Lung (tissue), 12 donors: ENCODE data around the gene IL1F10. TPM values are rescaled to one million over a fixed set of nuclear protein-coding genes. Genes with fewer than 3 reads are reported as not detected.

Source experiments
- ATAC-seq: fragments of 200-7000 bp; cut with Tn5 transposase; one replicate; pipeline ENCODE4 v1.9.1; 2020; ENCODE audit warnings: moderate number of reproducible peaks; ENCODE audit not compliant: insufficient read depth, low FRiP score
- DNase-seq, 3 donors: peaks; one replicate each; pipeline ENCODE4 v3.0.0-alpha.2; 2013 to 2017
- H3K27ac ChIP-seq, 2 donors: one replicate each; pipeline ENCODE4 v1.5.1; 2013; ENCODE audit warnings: mild to moderate bottlenecking in 2 of 2, moderate library complexity in 2 of 2, control low read depth in 1 of 2, inconsistent platforms in 1 of 2, low read depth in 1 of 2, low read length in 1 of 2
- H3K27me3 ChIP-seq, 3 donors: one replicate each; pipeline ENCODE4 v1.5.1; 2013; ENCODE audit warnings: low read length in 2 of 3; ENCODE audit not compliant: control insufficient read depth in 3 of 3, insufficient read depth in 3 of 3
- H3K36me3 ChIP-seq, 4 donors: one replicate each; pipeline ENCODE4 v1.5.1; 2013; ENCODE audit warnings: low read length in 4 of 4, mild to moderate bottlenecking in 1 of 4, moderate library complexity in 1 of 4; ENCODE audit not compliant: control insufficient read depth in 4 of 4, insufficient read depth in 4 of 4
- H3K4me1 ChIP-seq, 5 donors: one replicate each; pipeline ENCODE4 v1.5.1; 2013; ENCODE audit warnings: low read length in 5 of 5, mild to moderate bottlenecking in 2 of 5, moderate library complexity in 1 of 5; ENCODE audit not compliant: control insufficient read depth in 5 of 5, insufficient read depth in 5 of 5
- H3K4me3 ChIP-seq: one replicate; pipeline ENCODE4 v1.5.1; 2013; ENCODE audit warnings: mild to moderate bottlenecking, control low read depth, moderate library complexity
- H3K9ac ChIP-seq, 2 donors: one replicate each; pipeline ENCODE4 v1.5.1; 2013; ENCODE audit warnings: low read length in 2 of 2, control low read depth in 1 of 2; ENCODE audit not compliant: insufficient read depth in 1 of 2
- H3K9me3 ChIP-seq, 4 donors: one replicate each; pipeline ENCODE4 v1.5.1; 2013; ENCODE audit warnings: low read length in 3 of 4, mild to moderate bottlenecking in 1 of 4, moderate library complexity in 1 of 4; ENCODE audit not compliant: control insufficient read depth in 4 of 4, insufficient read depth in 3 of 4
- WGBS, 2 donors: extraction: QIAGEN DNeasy Blood & Tissue Kit; methylation state at CpG; one replicate each; pipeline ENCODE4 v1.1.7; 2013; 5-methylcytosine and 5-hydroxymethylcytosine counted together
- polyA plus RNA-seq, 2 donors: library from polyadenylated mRNA; stranded (reverse); fragments of 200-250 nt; gene quantifications; one replicate each; pipeline ENCODE4 v1.2.1, GENCODE V29; 2013
- total RNA-seq, 2 donors: library from RNA; depleted of rRNA in 1 of 2; stranded (reverse); fragments of >200 nt in 1 of 2; gene quantifications; one replicate each; pipeline ENCODE4 v1.2.1, GENCODE V29; 2014 to 2021
- TF ChIP-seq, protein P1 (sequence below): IDR thresholded peaks from 2 replicates; pipeline ENCODE4 v1.5.1; 2012; ENCODE audit warnings: mild to moderate bottlenecking; ENCODE audit errors: control extremely low read depth, extremely low read depth
- donor health status: control.
- donor health status: control.
- donor health status: Bipolar disorder and iron deficiency.
- donor health status: healthy.
- donor health status: DM: yes; HTN: yes; CAD: no.

IL1F10 gene
- total and polyA plus RNA-seq, 4 donors: not detected

DNA sequence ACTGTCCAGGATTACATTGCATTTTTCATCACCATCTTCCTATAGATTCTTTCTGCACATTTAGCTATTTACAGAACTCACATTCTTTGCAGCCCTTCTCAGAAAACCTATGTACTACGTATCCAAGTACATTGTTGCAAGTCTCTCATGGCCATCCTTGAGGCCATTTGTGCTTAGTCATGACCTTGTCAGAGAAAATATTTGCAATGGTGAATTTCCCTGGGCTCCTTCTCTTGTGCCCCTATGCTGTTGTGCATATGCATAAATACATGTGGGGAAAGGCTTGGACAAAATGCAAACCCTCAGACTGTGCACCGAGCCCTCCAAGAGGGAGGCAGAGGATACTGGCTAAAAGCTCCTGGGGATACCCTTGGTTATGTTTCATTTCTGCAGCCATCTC, 43.0 kb upstream of the IL1F10 start:
- ATAC-seq: no peak
- no peak for DNase-seq
- TF ChIP-seq, protein P1, sequence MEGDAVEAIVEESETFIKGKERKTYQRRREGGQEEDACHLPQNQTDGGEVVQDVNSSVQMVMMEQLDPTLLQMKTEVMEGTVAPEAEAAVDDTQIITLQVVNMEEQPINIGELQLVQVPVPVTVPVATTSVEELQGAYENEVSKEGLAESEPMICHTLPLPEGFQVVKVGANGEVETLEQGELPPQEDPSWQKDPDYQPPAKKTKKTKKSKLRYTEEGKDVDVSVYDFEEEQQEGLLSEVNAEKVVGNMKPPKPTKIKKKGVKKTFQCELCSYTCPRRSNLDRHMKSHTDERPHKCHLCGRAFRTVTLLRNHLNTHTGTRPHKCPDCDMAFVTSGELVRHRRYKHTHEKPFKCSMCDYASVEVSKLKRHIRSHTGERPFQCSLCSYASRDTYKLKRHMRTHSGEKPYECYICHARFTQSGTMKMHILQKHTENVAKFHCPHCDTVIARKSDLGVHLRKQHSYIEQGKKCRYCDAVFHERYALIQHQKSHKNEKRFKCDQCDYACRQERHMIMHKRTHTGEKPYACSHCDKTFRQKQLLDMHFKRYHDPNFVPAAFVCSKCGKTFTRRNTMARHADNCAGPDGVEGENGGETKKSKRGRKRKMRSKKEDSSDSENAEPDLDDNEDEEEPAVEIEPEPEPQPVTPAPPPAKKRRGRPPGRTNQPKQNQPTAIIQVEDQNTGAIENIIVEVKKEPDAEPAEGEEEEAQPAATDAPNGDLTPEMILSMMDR: no peak
- Histone ChIP-seq H3K36me3 (no peaks in the 10 kb centered on the region), H3K27me3 (peaks cover 0 to 6% (median 3%) of the 10 kb centered on the region in 3 donors), H3K27ac (no peak overlapping the region), H3K9ac (no peak overlapping the region), H3K9me3 (peaks cover 0 to 2% (median 0%) of the 10 kb centered on the region in 4 donors), H3K4me3 (no peak overlapping the region), H3K4me1 (no peaks in the 10 kb centered on the region)
- 90 to 97% methylated on average over 2 of the region's 2 CpGs for WGBS, 2 donors

DNA sequence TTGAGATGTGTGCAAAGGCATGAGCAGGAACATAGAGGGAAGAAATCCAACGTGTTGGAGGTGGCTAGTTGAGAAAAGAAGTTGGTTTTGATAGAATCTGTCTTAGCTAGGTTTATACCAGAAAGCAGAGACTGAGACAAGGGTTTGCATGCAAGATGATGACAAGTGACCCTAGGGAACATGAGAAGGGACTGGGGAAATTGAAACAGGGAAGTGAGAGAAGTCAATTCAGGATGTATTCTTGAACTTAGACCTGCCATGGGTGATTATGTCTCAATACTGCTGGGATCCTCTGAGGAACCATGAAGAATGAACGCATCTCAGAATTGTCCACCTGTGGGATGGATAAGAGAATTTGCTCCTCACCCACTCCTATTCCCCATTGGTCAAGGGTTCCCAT, 42.0 kb upstream of the IL1F10 start:
- H3K9me3 ChIP-seq: peaks cover 0 to 2% (median 0%) of the 10 kb centered on the region in 4 donors
- TF ChIP-seq, protein P1: no peak
- peaks cover 0 to 6% (median 3%) of the 10 kb centered on the region in 3 donors for H3K27me3 ChIP-seq
- H3K9ac ChIP-seq: no peak overlapping the region
- no peaks in the 10 kb centered on the region for H3K36me3 ChIP-seq
- H3K27ac ChIP-seq: no peak overlapping the region
- no peaks in the 10 kb centered on the region for H3K4me1 ChIP-seq
- WGBS, 2 donors: 59 to 60% methylated on average over 2 of the region's 2 CpGs
- no peak for DNase-seq
- no peak for ATAC-seq
- H3K4me3 ChIP-seq: no peak overlapping the region

DNA sequence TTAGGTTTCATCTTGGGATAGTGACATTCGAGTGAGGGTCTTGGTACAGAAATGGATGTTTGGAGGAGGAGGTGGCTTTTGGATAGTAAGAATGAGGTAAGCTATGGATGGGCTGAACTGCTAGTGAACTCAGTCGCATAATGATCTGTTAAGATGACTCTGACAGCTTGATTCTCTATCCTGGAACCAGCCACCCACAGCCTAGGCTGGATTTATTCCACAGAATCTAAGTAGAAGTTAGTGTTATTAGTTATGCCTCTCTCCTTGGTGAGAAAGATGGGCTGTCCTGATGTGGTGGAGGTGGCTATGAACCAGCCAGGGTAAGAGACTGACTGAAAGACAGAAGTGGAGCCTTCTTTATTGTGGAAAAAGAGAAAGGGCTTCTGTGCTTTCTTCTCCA, 40.1 kb upstream of the IL1F10 start:
- 70 to 87% methylated on average over 2 of the region's 2 CpGs for WGBS, 2 donors
- no peaks in the 10 kb centered on the region for H3K36me3 ChIP-seq
- peaks cover 0 to 6% (median 3%) of the 10 kb centered on the region in 3 donors for H3K27me3 ChIP-seq
- H3K9me3 ChIP-seq: peaks cover 0 to 2% (median 0%) of the 10 kb centered on the region in 4 donors
- ATAC-seq: no peak
- H3K27ac ChIP-seq: no peak overlapping the region
- DNase-seq: no peak
- TF ChIP-seq, protein P1: no peak
- H3K4me3 ChIP-seq: no peak overlapping the region
- no peak overlapping the region for H3K9ac ChIP-seq
- H3K4me1 ChIP-seq: no peaks in the 10 kb centered on the region

DNA sequence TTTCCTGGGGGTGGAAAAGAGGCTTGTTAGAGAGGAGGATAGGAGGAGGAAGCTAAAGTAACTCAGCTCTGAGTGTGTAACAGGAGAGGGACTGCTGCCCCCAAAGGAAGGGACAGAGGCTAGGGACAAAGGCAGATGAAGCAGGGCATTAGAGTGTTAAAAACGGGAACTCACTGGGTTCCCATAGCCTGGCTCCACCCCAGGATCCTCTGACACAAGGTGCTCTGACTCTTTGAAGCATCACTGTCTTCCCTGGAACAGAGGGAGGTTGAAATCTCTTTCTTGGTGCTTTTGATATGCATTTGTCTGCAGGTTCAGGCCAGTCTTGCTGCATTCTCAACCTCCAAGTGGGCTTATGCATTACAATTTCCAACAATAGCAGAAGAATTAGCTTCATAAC, 39.7 kb upstream of the IL1F10 start:
- Histone ChIP-seq H3K4me3 (no peak overlapping the region), H3K27ac (no peak overlapping the region), H3K9ac (no peak overlapping the region), H3K27me3 (peaks cover 0 to 9% (median 3%) of the 10 kb centered on the region in 3 donors), H3K9me3 (peaks cover 0 to 2% (median 0%) of the 10 kb centered on the region in 4 donors), H3K4me1 (no peaks in the 10 kb centered on the region), H3K36me3 (no peaks in the 10 kb centered on the region)
- TF ChIP-seq, protein P1: no peak
- no peak for DNase-seq
- WGBS, 2 donors: 5 to 9% methylated on average over 1 of the region's 1 CpG
- no peak for ATAC-seq
